GM12878 (cell line): ENCODE results near the gene WDR43. TPM values are rescaled to one million over a fixed set of nuclear protein-coding genes. Genes with fewer than 3 reads are reported as not detected.

Experiments
- ATAC-seq: fragments of 200-7000 bp; cut with Tn5 transposase; 3 replicates; pipeline ENCODE4 v1.9.1; 2020; ENCODE audit warnings: mild to moderate bottlenecking, moderate library complexity
- BruUV-seq: library from RNA; stranded (reverse); fragments of 400-500 nt; replicated peaks from 2 replicates; lab custom pipeline; 2021; lab: Mats Ljungman, UMichigan
- CTCF ChIA-PET: fragments of 300-600 bp; sonication (Branson Sonifier 250); formaldehyde crosslinking; extraction: SDS; loops from one replicate; lab custom pipeline; 2021; ENCODE audit warnings: inconsistent platforms; lab: Yijun Ruan, JAX
- POLR2A ChIA-PET: fragments of 350-600 bp; formaldehyde crosslinking; extraction: SDS; loops from one replicate; lab custom pipeline; 2021; ENCODE audit warnings: inconsistent platforms; lab: Charles Lee
- RAD21 ChIA-PET: fragments of 300-600 bp; sonication (Branson Sonifier 250); formaldehyde crosslinking; loops from one replicate; lab custom pipeline; 2023; ENCODE audit warnings: antibody characterized with exemption; ENCODE audit not compliant: unreplicated experiment; lab: Charles Lee
- SMC1A ChIA-PET: fragments of 300-600 bp; sonication (Branson Sonifier 250); formaldehyde crosslinking; loops from one replicate; lab custom pipeline; 2023; ENCODE audit not compliant: unreplicated experiment, uncharacterized antibody; lab: Charles Lee
- DNase-seq: peaks from one replicate; pipeline ENCODE4 v3.0.0-alpha.2; 2011; ENCODE audit warnings: low read depth, low spot score
- FAIRE-seq: peaks from 3 replicates; lab custom pipeline; 2011; peaks lifted over from hg19 to GRCh38; lab: Jason Lieb, UNC
- H2AFZ ChIP-seq: 2 replicates; pipeline ENCODE4 v1.6.0; 2011; ENCODE audit warnings: low read depth, low read length, control low read depth; ENCODE audit not compliant: control insufficient read depth
- H3K27ac ChIP-seq: 2 replicates; pipeline ENCODE4 v1.5.1; 2011; ENCODE audit warnings: control low read depth; ENCODE audit not compliant: control insufficient read depth, insufficient read depth
- H3K27me3 ChIP-seq, 2 experiments: replicated peaks in 1 of 2; 2 replicates each; pipeline versions ENCODE4 v1.6.0 to v1.6.1; 2011; ENCODE audit warnings: low read length in 1 of 2; ENCODE audit not compliant: control insufficient read depth in 2 of 2, insufficient read depth in 2 of 2
- H3K36me3 ChIP-seq, 2 experiments: 2 replicates each; pipeline ENCODE4 v1.5.1; 2011; ENCODE audit warnings: low read length in 1 of 2; ENCODE audit not compliant: control insufficient read depth in 2 of 2, insufficient read depth in 2 of 2
- H3K4me1 ChIP-seq: 2 replicates; pipeline ENCODE4 v1.6.1; 2011; ENCODE audit warnings: mild to moderate bottlenecking, low read length, moderate library complexity, mixed read lengths; ENCODE audit not compliant: control insufficient read depth, insufficient read depth
- H3K4me2 ChIP-seq: 2 replicates; pipeline ENCODE4 v1.6.0; 2011; ENCODE audit warnings: control low read depth; ENCODE audit not compliant: control insufficient read depth, insufficient read depth
- H3K4me3 ChIP-seq: fragments of 200-600 bp; sonication (generic); 2 replicates; pipeline ENCODE4 v1.5.1; 2016
- H3K79me2 ChIP-seq: 2 replicates; pipeline ENCODE4 v1.6.0; 2011; ENCODE audit warnings: low read length; ENCODE audit not compliant: control insufficient read depth, insufficient read depth
- H3K9ac ChIP-seq: 2 replicates; pipeline ENCODE4 v1.8.0; 2011; ENCODE audit warnings: low read length, control low read depth, mixed read lengths; ENCODE audit not compliant: control insufficient read depth, insufficient read depth
- H3K9me3 ChIP-seq: replicated peaks from 3 replicates; pipeline ENCODE4 v1.5.1; 2011; ENCODE audit warnings: mild to moderate bottlenecking, low read length; ENCODE audit not compliant: control insufficient read depth, insufficient read depth
- H4K20me1 ChIP-seq: 2 replicates; pipeline ENCODE4 v1.6.0; 2011; ENCODE audit not compliant: control insufficient read depth, insufficient read depth
- EED ChIP-seq: sonication (generic); IDR thresholded peaks from 2 replicates; pipeline ENCODE4 v1.6.1; 2016; ENCODE audit warnings: antibody characterized with exemption, low read depth
- FOS ChIP-seq: IDR thresholded peaks from 3 replicates; pipeline ENCODE4 v1.6.1; 2011; ENCODE audit warnings: borderline replicate concordance; ENCODE audit not compliant: insufficient read length; ENCODE audit errors: extremely low read depth
- HDGF ChIP-seq: fragments of 450-650 bp; IDR thresholded peaks from 2 replicates; pipeline ENCODE4 v1.6.1; 2016; ENCODE audit warnings: antibody characterized with exemption
- IKZF2 ChIP-seq, 2 experiments: fragments of 450-650 bp; IDR thresholded peaks; 2 replicates each; pipeline ENCODE4 v1.6.1; 2017; ENCODE audit warnings: mild to moderate bottlenecking in 2 of 2, moderate library complexity in 2 of 2
- KAT2A ChIP-seq: conservative IDR thresholded peaks from 2 replicates; pipeline ENCODE4 v1.6.1; 2011; ENCODE audit warnings: low read depth, low read length; ENCODE audit not compliant: control insufficient read depth
- KLF5 ChIP-seq: fragments of 450-650 bp; IDR thresholded peaks from 2 replicates; pipeline ENCODE4 v1.6.1; 2014; ENCODE audit warnings: mild to moderate bottlenecking; ENCODE audit not compliant: partially characterized antibody
- NR2C1 ChIP-seq: fragments of 450-650 bp; IDR thresholded peaks from 2 replicates; pipeline ENCODE4 v1.6.1; 2017; ENCODE audit warnings: antibody characterized with exemption, mild to moderate bottlenecking, moderate library complexity
- NRF1 ChIP-seq: conservative IDR thresholded peaks from 2 replicates; pipeline ENCODE4 v1.6.1; 2011; ENCODE audit warnings: mild to moderate bottlenecking, low read depth, low read length, improper control_type of control experiment
- POLR2A ChIP-seq: IDR thresholded peaks from 2 replicates; pipeline ENCODE4 v1.6.1; 2011; ENCODE audit warnings: low read depth, mild to moderate bottlenecking, low read length
- RUNX3 ChIP-seq: IDR thresholded peaks from 2 replicates; pipeline ENCODE4 v1.6.1; 2012; ENCODE audit warnings: low read length, inconsistent platforms
- SIN3A ChIP-seq: IDR thresholded peaks from 2 replicates; pipeline ENCODE4 v1.6.1; 2012; ENCODE audit warnings: low read depth, low read length, improper control_type of control experiment
- TCF7 ChIP-seq: IDR thresholded peaks from 2 replicates; pipeline ENCODE4 v1.6.1; 2014; ENCODE audit warnings: antibody characterized with exemption, borderline replicate concordance
- ZNF207 ChIP-seq: fragments of 450-650 bp; IDR thresholded peaks from 2 replicates; pipeline ENCODE4 v1.6.1; 2014; ENCODE audit warnings: antibody characterized with exemption, mild to moderate bottlenecking, borderline replicate concordance
- ZNF384 ChIP-seq: IDR thresholded peaks from 2 replicates; pipeline ENCODE4 v1.6.1; 2012; ENCODE audit warnings: low read depth, mild to moderate bottlenecking, low read length, improper control_type of control experiment, borderline replicate concordance
- WGBS: methylation state at CpG from one replicate; pipeline ENCODE4 v1.1.6; 2016; ENCODE audit warnings: low lambda C conversion rate; ENCODE audit not compliant: insufficient replicate concordance, insufficient coverage; ENCODE audit errors: missing lambda C conversion rate; 5-methylcytosine and 5-hydroxymethylcytosine counted together
- in situ Hi-C: fragments of 300-500 bp; cut with MboI; formaldehyde crosslinking; loops from 9 replicates; pipeline ENCODE4 v1.14.3; 2018; ENCODE audit warnings: mixed read lengths
- intact Hi-C: fragments of 100-400 bp; cut with micrococcal nuclease; formaldehyde crosslinking; loops from one replicate; pipeline ENCODE4 v1.14.2; 2022; ENCODE audit not compliant: unreplicated experiment
- polyA plus RNA-seq, 11 experiments: library from polyadenylated mRNA; depleted of rRNA in 4 of 11; unstranded in 6 of 11; stranded (reverse) in 5 of 11; fragments of >200 nt; fragmentation: Nextera tagmentation in 4 of 11; fragmentation: Illumina TruSeq in 1 of 11; extraction: Ambion mirVana in 4 of 11; extraction: Trizol in 1 of 11; gene quantifications; 1 replicate in 1 of 11; 2 replicates in 10 of 11; pipeline versions ENCODE4 v1.2.1 to v1.2.3, GENCODE V29; 2011 to 2016; ENCODE audit warnings: inconsistent platforms in 2 of 11, missing spikeins in 2 of 11, low read depth in 1 of 11
- total RNA-seq, 4 experiments: library from RNA; depleted of rRNA in 3 of 4; stranded (reverse); fragments of >200 nt in 3 of 4; fragmentation: Illumina TruSeq in 1 of 4; extraction: Trizol in 1 of 4; gene quantifications; 2 replicates each; pipeline versions ENCODE4 v1.2.1 to v1.2.3, GENCODE V29; 2013 to 2021

Gene WDR43
- total and polyA plus RNA-seq, 10 of the 15 experiments (the other 5 are each of a cell fraction or from before 2014, with no cell fraction given) = 39.3 to 153 (median 81.9) TPM

DNA sequence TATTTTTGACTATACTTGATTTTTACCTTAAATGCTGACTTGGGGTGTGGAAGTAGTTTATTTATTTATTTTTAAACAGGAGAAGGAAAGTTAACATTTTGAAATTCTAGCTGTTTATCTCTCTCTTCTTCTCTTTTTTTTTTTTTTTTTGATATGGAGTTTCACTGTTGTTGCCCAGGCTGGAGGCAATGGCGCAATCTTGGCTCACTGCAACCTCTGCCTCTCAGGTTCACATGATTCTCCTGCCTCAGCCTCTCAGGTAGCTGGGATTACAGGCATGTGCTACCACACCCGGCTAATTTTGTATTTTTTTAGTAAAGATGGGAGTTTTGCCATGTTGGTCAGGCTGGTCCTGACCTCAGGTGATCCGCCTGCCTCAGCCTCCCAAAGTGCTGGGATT is 11.1 kb downstream of the WDR43 start:
- Histone ChIP-seq H3K9ac (no peak overlapping the region), H3K79me2 (peaks cover 74% of the 10 kb centered on the region), H3K4me3 (no peak overlapping the region), H3K36me3 (peaks cover 16 to 30% of the 10 kb centered on the region in 2 experiments), H2AFZ (no peak overlapping the region), H3K27ac (no peak overlapping the region), H3K27me3 (no peaks in the 10 kb centered on the region), H3K4me2 (no peak overlapping the region), H3K9me3 (no peaks in the 10 kb centered on the region), H3K4me1 (no peaks in the 10 kb centered on the region), H4K20me1 (no peaks in the 10 kb centered on the region)
- CTCF ChIA-PET = no interaction called here
- TF ChIP-seq ZNF207 = no peak
- TF ChIP-seq IKZF2 (IDR thresholded peaks at IDR 0.05) = no peak
- no peak for TF ChIP-seq HDGF
- no peak for TF ChIP-seq TCF7
- TF ChIP-seq NRF1 = no peak
- TF ChIP-seq NR2C1 = no peak
- no peak for TF ChIP-seq ZNF384
- no peak for TF ChIP-seq RUNX3
- TF ChIP-seq KAT2A = no peak
- ATAC-seq = no peak
- intact Hi-C loops (no loop called here), in situ Hi-C loops (no loop called here)
- RAD21 ChIA-PET = no interaction called here
- SMC1A ChIA-PET = interaction anchor here (0.7 kb wide), 1 partner anchor 10 kb away, joined by 3 read pairs; no protein-coding TSS in a partner anchor
- no TSS peak for BruUV-seq
- 100% methylated on average over 3 of the region's 3 CpGs for WGBS
- DNase-seq = no peak
- POLR2A ChIA-PET = interaction anchor here (1.9 kb wide), 1 partner anchor 9 kb away, joined by 10 read pairs; no protein-coding TSS in a partner anchor
- FAIRE-seq = no peak

DNA sequence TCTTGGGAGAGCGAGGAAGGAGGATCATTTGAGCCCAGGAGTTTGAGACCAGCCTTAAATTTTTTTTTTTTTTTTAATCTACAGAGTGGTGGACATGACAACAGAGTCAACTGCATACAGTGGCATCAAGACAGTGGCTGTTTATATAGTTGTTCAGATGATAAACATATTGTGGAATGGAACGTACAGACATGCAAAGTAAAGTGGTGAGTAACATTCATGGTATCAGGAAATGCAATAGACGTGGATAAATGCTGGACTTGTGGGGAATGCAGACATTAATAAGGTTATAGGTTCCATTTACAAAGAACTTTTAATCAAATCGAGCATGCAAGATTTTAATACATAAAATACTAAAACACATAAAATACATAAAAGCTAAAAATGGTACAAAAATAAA is 11.9 kb downstream of the WDR43 start:
- BruUV-seq = no TSS peak
- in situ Hi-C loops (no loop called here), intact Hi-C loops (no loop called here)
- ATAC-seq = no peak
- FAIRE-seq = no peak
- no peaks in the 10 kb centered on the region for H3K4me1 ChIP-seq
- peaks cover 66% of the 10 kb centered on the region for H3K79me2 ChIP-seq
- WGBS = 67% methylated on average over 4 of the region's 4 CpGs
- H3K4me3 ChIP-seq = no peak overlapping the region
- ChIA-PET RAD21 (no interaction called here), SMC1A (no interaction called here), POLR2A (interaction anchor here (1.0 kb wide), 1 partner anchor 9 kb away, joined by 3 read pairs; no protein-coding TSS in a partner anchor), CTCF (no interaction called here)
- no peak for DNase-seq
- TF ChIP-seq KLF5 (no peak), POLR2A (no peak), EED (no peak), SIN3A (no peak), FOS (no peak)
- peaks cover 16 to 30% of the 10 kb centered on the region in 2 experiments for H3K36me3 ChIP-seq
- H2AFZ ChIP-seq = no peak overlapping the region
- no peaks in the 10 kb centered on the region for H3K27me3 ChIP-seq
- H3K27ac ChIP-seq = no peak overlapping the region
- H3K9me3 ChIP-seq = no peaks in the 10 kb centered on the region
- H4K20me1 ChIP-seq = no peaks in the 10 kb centered on the region
- no peak overlapping the region for H3K9ac ChIP-seq
- H3K4me2 ChIP-seq = no peak overlapping the region
